Immature natural killer cell (primary cell): ENCODE results near the gene RNF8. TPM values are rescaled to one million over a fixed set of nuclear protein-coding genes. Genes with fewer than 3 reads are reported as not detected.
"Not testable (repeated sequence)": the region's sequence is repeated elsewhere in the genome, so short reads cannot be mapped to it uniquely, and the experiment has no call there.

Experiments used
- DNase-seq, 3 donors: peaks; one replicate each; pipeline ENCODE4 v3.0.0; 2022; ENCODE audit warnings: mixed read lengths in 1 of 3
- H3K27ac Mint-ChIP-seq, 6 donors: one replicate each; pipeline ENCODE4 v1.8.0; 2020; ENCODE audit warnings: mixed read lengths in 6 of 6, mild to moderate bottlenecking in 5 of 6, inconsistent platforms in 4 of 6, moderate library complexity in 3 of 6
- H3K27me3 Mint-ChIP-seq, 3 donors: one replicate each; pipeline ENCODE4 v1.8.0; 2020 to 2021; ENCODE audit warnings: low read depth in 3 of 3, mild to moderate bottlenecking in 3 of 3, mixed read lengths in 3 of 3, moderate library complexity in 3 of 3, inconsistent platforms in 1 of 3
- H3K36me3 Mint-ChIP-seq, 3 donors: one replicate each; pipeline ENCODE4 v1.8.0; 2020; ENCODE audit warnings: mixed read lengths in 3 of 3, inconsistent platforms in 2 of 3, mild to moderate bottlenecking in 2 of 3
- H3K4me1 Mint-ChIP-seq, 2 donors: one replicate each; pipeline ENCODE4 v1.8.0; 2020; ENCODE audit warnings: inconsistent platforms in 2 of 2, mild to moderate bottlenecking in 2 of 2, mixed read lengths in 2 of 2, moderate library complexity in 1 of 2
- H3K4me3 Mint-ChIP-seq, 5 donors: one replicate each; pipeline ENCODE4 v1.8.0; 2020; ENCODE audit warnings: mild to moderate bottlenecking in 5 of 5, mixed read lengths in 5 of 5, inconsistent platforms in 3 of 5, moderate library complexity in 3 of 5
- H3K9me3 Mint-ChIP-seq, 6 donors: one replicate each; pipeline ENCODE4 v1.8.0; 2020; ENCODE audit warnings: mild to moderate bottlenecking in 6 of 6, mixed read lengths in 6 of 6, inconsistent platforms in 4 of 6, moderate library complexity in 3 of 6
- polyA plus RNA-seq, 3 donors: library from polyadenylated mRNA; unstranded; fragments of 300-500 nt; fragmentation: Illumina TruSeq; gene quantifications; one replicate each; pipeline ENCODE4 v1.2.3, GENCODE V29; 2021

RNF8 gene
- polyA plus RNA-seq, 3 donors from 2014 or later, result 15.2 to 26.4 (median 25.8) TPM

DNA sequence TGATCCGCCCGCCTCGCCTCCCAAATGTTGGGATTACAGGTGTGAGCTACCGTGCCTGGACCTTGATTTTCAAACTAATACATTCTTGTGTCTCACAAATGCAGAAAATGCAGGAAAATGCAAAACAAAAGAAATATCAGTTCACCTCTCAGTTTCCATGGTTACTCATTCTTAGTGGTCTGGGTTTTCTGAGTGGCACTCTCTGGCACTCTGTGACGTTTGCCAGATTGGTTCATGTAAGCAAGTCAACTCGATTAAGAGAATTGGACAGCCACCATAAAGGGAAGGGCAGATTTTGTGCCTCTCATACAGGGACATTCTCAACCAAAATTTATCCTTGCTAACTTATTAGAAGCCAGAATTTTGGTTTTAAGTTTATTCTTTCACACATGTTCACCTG lies 87.9 kb downstream of the RNF8 start:
- Mint-ChIP-seq H3K27me3 (no peaks in the 10 kb centered on the region), H3K27ac (peak overlapping the region; percentile 61 to 99 (median 96)), H3K4me3 (peak overlapping the region in 1 of 5 donors; percentile 40), H3K9me3 (no peaks in the 10 kb centered on the region), H3K4me1 (peaks cover 27 to 37% of the 10 kb centered on the region in 2 donors), H3K36me3 (peaks cover 27 to 39% (median 30%) of the 10 kb centered on the region in 3 donors)
- DNase-seq, result no peak

DNA sequence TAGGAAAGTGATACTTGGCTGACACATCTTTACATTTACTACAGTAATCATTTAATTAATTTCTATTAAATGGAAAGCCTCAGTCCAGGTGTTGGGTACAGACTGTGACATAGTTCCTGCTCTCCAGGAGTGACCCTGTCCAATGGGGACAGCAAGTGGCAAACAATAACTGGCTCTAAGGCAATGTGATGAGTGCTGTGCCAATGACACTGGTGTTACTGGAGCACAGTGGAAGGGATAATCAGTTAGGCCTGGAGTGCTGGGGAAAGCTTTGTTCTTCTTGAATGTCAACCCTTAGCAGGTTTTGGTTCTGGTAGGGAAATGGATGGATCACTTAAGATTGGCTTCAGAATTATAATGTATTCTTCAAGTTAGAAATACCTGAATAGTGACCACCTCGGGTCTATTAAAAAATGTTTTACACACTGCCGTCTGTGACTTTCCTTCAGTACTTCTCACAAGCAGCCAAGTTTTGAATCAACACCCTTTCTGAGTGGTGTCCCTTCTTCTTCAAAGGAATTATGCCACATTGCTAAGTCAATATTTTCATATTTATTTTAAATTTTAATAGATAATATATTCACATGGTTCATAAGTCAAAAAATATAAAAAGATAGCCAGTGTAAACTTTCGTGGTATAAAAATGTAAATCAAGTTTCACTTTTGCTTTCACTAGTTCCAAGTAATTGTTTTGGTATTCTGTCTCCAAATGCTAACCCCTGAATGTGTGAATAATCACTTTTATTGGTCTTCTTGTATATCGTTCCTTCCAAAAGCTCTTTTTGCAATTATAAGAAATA lies 88.8 kb downstream of the RNF8 start:
- H3K4me1 Mint-ChIP-seq, result peaks cover 25 to 31% of the 10 kb centered on the region in 2 donors

DNA sequence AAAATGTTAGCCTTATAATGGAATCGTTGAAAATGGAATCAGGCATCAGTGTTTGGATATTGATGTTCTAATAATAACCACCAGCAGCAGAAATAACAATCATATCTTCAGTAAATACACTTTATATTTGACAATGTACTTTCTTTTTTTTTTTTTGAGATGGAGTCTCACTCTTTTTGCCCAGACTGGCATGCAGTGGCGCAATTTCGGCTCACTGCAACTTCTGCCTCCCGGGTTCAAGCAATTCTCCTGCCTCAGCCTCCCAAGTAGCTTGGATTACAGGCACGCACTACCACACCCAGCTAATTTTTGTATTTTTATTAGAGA lies 89.4 kb downstream of the RNF8 start:
- H3K36me3 Mint-ChIP-seq, result peaks cover 21 to 39% (median 25%) of the 10 kb centered on the region in 3 donors

More for the DNA sequence above, 88.8 kb downstream of the RNF8 start:
- H3K36me3 Mint-ChIP-seq, result peaks cover 25 to 43% (median 28%) of the 10 kb centered on the region in 3 donors
- DNase-seq, result peak; percentile 26 to 28 (median 27)
- H3K4me3 Mint-ChIP-seq, result peak overlapping the region; percentile 87 to 98 (median 90)
- no peaks in the 10 kb centered on the region for H3K9me3 Mint-ChIP-seq
- no peaks in the 10 kb centered on the region for H3K27me3 Mint-ChIP-seq
- peak overlapping the region; percentile 94 to 99 (median 96) for H3K27ac Mint-ChIP-seq

More for the DNA sequence above, 89.4 kb downstream of the RNF8 start:
- Mint-ChIP-seq H3K27ac (peak overlapping the region; percentile 94 to 99 (median 96)), H3K4me3 (peak overlapping the region; percentile 87 to 98 (median 90)), H3K4me1 (peaks cover 25 to 27% of the 10 kb centered on the region in 2 donors)
- H3K9me3 Mint-ChIP-seq, H3K27me3 Mint-ChIP-seq, DNase-seq: not testable (repeated sequence)

Other genes with a start within 250 kb of the RNF8 start
- gene PIM1, start 183.8 kb upstream of the RNF8 start, polyA plus RNA-seq, result 100 to 1,000 TPM in 2 of 3 donors, 10 to 100 TPM in 1; 90.5 to 197 (median 117) TPM
- 1 to 10 TPM; 4.3 to 8.4 (median 7.2) TPM for gene TBC1D22B, start 96.2 kb upstream of the RNF8 start, polyA plus RNA-seq
- gene TMEM217, start 95.8 kb upstream of the RNF8 start, polyA plus RNA-seq, result under 1 TPM in 2 of 3 donors, not detected in 1; 0.23 to 0.32 TPM
- 10 to 100 TPM; 15.8 to 29.6 (median 24.0) TPM for gene CMTR1, start 79.2 kb downstream of the RNF8 start, polyA plus RNA-seq
- 100 to 1,000 TPM in 1 of 3 donors, 10 to 100 TPM in 2; 78.7 to 115 (median 79.3) TPM for gene CCDC167, start 145.9 kb downstream of the RNF8 start, polyA plus RNA-seq